Measurements from ENCODE around the gene S100A16.
"Not testable (repeated sequence)": the region's sequence is repeated elsewhere in the genome, so short reads cannot be mapped to it uniquely, and the experiment has no call there.

S100A16 gene

DNA sequence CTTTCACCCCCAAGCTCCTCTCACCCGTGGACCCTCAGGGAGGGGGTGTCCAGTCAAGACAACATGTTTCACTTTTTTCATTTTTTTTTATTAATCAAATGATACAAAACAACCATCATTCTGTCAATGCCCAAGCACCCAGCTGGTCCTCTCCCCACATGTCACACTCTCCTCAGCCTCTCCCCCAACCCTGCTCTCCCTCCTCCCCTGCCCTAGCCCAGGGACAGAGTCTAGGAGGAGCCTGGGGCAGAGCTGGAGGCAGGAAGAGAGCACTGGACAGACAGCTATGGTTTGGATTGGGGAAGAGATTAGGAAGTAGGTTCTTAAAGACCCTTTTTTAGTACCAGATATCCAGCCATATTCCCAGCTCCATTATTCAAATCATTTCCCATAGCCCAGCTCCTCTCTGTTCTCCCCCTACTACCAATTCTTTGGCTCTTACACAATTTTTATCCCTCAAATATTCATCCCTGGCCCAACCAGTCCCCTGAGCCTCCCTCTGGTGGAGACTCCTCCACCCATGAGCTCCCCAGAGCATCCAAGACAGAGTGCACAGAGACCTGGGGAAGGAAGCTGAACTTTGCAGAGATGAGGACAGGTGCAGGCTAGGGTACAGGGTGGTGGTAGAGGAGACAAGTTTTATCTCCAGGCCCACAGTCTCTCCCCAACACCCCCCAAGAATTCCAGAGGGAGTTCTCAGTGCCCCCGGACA, 1.4 kb upstream of the S100A16 start:
- DNase-seq = no peak

DNA sequence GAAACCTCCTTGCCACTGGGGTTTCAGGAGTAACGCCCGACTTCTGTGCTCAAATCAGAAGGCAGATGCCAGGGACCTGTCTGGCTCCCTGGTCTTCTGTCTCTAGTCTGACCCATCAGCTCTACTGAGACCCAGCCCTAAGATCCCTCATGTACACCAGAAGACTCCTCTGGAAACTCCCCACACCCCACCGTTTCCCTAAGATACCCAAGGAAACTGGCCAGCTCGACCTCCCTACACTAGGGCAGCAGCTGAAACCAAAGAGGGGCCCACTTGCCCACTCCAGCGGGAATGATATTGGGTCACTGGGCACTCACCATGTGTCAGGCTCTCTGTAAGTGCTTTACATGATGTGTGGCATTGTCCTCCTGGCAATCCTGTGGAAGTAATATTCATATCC, 469 bp upstream of the S100A16 start:
- DNase-seq = no peak

DNA sequence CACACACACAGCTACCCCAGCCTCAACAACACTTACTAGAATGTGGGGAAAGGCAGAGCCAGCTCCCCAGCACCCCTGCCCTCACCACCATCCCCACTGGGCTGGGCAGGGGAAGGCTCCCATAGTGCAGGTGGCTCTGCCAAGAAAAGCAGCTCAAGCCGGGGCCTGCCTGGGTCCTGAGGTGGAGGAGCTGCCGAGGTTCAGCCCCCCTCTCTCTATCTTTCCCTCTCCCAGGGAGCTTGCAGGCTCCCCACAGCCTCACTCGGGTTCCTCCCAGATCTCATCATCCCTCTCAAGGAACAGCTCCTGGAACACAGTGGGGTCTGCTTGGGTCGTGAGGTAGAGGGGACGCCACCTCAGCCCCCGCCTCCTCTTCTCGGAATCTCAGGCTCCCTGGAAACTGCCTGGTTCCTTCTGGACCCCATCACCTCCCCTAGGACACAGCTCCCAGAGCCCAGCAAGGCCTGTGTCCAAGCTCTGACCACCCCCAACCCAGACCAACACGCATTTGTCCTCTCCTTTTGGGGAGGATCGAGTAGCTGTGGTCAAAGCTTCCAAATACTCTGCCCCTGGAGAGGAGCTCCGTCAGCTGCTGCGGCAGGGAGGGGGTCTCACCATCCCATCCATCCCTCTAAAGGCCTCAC, 704 bp downstream of the S100A16 start:
- no peak for DNase-seq

DNA sequence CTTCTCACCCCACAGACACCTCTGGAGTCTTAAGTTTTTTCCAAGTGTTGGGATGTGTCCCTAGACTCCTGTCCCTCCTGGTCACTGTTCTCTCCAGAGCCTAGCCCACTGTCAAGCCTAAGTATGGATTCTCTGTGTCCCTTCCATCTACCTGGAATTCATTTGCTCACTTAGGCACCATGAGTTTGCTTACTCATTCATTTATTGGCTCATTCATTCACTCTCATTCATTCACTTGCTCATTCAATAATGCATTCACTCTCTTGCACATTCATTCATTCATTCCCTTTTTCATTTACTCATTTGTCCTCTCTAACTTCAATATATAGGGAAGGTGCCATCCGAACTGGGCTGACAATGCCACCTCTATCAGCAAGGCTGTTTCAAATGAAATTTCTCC, 1.6 kb downstream of the S100A16 start:
- no peak for DNase-seq

DNA sequence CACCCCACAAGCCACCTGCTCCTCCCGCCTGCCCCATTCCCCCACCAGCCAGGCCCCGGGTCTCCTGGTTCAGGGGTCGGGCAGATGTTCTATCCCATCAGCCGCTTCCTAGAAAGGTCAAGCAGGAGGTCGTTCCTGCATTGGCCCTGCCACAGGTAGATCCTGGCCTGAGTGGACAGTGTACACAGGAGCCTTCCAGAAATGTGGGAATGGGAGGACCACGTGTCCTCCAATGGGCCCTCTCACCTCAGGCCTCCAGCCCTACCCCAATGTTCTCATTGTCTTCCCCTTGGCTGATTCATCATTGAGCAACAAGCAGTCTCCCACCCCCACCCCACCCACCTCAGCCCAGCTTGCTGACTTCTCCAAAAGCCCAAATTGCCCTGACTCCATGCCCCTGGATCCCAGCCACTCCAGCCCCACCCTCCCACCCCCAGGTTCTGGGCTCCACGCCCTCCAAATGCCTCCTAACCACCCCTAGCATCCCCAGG, 2.1 kb downstream of the S100A16 start:
- no peak for DNase-seq

DNA sequence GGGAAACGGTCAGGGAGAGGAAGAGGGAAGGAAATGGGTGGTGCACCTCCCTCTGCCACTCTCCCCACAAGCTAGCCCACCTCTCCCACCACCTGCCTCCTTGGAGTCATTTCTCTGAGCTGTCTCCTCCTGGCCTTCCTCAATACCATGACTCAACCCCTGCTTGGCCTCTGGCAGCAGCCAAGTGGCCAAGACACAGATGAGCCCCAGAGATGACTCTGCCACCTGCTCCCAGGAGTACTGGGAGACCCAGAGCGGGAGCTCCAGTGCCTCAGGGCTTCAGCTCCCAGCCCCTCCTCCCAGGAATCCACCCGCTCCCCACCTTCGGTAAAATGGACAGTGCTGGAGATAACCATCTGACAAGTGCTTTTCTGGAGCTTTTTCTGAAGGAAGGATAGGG, 2.6 kb downstream of the S100A16 start:
- DNase-seq = no peak

DNA sequence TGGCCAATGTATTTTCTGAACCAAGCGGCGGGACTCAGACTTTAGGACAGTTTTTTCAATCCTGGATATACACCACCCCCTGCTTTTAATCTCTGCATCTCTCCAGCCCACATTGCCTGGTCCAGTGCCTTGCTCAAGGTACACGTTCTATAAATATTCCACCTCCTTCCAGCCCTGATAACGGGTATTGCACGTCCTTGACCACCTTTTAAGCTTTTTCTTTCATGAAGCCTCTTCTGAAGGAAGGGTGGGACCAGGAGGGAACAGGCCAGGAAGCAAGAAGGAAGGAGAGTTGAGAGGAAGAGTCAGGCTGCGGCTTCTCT, 3.4 kb downstream of the S100A16 start:
- DNase-seq = no peak

DNA sequence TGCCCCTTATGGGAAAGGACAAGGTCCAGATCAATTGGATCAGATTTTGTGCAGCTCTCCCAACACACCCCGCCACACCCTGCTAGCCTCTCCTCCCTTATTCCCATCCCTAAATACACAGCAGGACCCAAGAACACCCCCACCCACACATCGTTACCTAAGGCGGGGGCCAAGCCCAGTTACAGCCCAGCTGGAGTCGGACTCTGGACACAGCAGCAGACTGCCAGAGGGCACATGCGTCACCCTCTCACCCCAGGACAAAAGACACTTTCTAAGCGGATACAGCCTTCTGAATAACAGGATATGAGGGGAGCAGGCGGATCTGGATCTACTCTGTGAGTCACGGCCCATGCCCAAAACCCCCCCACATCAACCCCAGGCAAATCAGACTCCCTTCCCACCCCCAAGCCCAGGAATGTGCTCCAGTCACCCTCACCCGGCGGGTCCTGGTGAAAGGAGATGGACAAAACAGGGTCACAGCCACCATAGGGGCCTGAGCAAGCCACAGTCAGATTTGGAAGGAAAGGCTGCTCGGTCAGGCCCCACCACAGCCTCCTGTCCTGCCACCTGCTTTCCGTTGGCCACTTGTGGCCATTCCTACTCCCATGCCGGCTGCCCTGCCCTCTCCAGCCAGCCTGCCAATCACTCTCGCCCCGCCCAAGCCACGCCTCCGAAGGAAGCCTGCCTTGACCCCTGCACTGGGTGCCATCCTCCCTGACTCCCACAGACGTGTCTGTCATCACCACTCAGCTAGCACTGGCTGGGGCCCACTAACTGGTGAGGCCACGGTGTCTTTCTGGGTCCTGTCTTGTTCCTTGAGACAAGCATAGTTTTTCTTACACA, 4.0 kb downstream of the S100A16 start:
- DNase-seq = peak; percentile 76

DNA sequence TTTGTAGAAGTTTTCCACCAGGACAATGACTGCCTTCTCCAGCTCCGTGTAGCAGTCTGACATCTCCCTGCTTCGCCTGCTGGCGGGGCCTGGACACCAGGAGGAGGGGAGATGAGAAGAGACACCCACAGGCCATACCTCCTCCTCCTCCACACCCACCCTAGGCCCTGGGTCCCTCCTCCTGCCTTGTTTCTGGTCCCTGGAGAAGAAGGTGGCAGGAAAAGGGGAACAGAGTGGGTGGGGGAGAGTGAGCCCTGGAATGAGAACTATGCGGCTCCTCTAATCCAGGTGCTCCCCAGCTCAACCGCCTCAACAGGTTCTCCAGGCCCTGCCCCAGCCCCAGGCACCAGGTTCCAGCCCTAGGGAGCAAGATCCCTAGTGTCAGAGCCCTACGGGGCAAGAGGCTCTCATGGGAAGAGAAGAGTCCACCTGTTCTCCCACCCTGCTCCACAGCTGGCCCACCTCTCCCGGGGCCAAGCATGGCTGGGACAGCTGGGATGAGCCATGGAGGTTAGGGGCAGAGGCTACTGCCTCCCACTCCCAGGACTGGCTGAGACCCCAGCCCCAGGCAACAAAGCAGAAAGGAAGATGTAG, 4.8 kb downstream of the S100A16 start:
- DNase-seq = no peak

DNA sequence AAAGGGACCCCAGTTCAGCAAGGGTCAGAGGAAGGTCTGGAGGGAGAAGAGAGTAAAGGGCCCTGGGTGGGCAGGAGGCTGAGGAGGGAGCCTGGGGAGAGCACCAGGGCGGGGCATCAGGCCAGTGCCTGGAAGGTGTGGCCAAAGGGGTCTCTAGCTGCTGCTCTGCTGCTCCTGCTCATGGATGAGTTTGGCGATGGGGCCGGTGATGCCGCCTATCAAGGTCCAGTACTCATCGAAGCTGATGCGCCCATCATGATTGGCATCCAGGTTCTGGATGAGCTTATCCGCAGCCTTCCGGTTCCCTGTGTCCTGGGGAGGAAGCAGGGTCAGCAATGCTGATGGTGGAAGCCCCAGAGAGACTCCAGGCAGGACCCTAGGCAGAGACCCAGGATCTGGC, 5.6 kb downstream of the S100A16 start:
- DNase-seq = no peak

DNA sequence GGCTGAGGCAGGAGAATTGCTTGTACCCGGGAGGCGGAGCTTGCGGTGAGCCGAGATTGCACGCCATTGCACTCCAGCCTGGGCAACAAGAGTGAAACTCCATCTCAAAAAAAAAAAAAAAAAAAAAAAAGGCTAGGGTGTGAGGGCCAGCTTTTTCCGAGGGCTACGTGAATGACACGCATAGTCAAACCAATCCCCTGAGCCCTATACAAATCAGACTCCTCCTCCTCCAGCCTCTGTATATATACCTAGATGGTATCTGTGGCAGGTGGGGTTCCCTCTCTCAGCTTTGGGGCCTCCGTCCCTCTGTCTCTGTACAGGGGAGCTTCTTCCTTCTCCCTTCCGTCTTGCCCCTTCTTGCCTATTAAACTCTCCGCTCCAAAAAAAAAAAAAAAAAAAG, 6.7 kb downstream of the S100A16 start:
- no peak for DNase-seq

DNA sequence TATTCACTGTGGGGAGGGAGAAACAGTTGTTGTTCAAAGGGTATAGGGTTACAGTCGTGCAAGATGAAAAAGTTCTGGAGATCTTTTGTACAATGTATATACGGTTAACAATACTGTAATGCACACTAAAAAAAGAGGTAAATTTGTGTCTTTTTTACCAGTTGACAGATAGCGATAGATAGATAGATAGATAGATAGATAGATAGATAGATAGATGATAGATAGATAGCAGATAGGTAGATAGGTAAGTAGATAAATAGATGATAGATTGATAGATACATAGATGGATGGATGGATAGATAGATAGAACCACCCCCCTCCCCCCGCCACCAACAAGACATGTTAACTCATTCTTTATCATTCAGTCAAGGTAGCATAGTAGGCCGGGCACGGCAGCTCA, 10.2 kb downstream of the S100A16 start:
- DNase-seq = no peak

DNA sequence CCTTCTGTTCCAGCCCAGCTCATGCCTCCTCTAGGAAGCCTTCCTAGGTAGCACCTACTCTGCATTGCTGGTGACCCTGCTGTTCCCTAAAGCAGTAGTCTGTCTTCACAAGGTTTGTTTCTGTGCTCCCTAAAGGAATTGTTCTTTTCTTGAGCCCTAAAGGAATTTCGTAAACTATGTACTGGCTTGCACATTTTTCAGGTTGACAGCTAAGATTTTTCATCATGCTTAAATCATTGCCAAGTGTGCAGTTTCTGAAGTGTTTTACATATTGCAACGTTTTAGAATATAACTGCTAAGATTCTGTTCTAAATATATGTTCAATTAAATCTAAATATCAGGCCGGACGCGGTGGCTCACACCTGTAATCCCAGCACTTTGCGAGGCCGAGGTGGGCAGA, 13.1 kb downstream of the S100A16 start:
- no peak for DNase-seq

DNA sequence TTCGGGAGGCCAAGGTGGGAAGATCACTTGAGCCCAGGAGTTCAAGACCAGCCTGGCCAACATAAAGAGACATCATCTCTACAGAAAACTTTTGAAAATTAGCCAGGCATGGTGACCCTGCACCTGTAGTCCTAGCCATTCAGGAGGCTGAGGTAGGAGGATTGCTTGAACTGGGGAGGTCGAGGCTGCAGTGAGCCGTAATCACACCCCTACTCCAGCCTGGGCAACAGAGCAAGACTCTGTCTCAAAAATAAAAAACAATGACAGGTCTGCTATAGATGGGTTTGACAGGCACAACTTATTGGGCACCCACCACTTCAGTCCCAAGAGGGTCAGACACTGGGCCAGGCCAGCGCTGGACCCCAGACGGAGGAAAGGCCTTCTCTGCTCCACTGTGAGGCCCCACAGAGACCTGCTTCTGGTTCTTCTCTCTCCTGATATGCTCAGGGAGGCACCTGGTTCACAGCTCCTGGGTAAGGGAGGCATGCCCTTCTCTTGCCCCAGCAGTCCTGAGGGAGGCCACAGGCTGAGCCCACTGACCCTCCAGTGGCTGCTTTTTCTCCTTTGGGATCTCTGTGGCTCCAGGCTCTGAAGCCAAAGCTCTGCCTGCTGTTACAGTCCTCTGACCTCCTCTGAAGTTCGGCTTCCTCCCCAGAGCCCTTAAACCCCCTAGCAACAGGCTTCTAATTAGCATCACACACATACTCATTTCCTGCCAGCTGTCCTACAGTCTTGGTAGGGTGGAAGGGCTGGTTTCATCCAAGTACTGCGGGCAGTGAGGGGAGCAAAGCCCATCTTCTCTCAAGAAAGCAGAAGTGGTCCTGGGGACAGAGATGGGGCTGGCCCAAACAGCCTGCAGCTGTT, 14.4 kb downstream of the S100A16 start:
- peak; percentile 86 for DNase-seq

DNA sequence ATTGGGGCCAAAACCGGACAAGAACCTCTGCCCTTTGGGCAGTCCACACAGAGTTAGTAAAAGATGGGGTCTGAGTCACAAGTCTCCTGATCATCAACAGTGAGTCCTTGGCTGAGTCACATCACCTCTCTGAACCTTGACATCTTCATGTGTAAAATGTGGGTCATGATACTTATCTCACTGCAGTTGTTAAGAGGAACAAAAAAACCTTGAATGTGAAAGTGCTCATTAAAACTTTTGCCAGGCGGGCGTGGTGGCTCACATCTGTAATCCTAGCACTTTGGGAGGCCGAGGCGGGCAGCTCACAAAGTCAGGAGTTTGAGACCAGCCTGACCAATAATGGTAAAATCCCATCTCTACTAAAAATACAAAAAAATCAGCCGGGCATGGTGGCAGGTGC, 15.7 kb downstream of the S100A16 start:
- DNase-seq = no peak

DNA sequence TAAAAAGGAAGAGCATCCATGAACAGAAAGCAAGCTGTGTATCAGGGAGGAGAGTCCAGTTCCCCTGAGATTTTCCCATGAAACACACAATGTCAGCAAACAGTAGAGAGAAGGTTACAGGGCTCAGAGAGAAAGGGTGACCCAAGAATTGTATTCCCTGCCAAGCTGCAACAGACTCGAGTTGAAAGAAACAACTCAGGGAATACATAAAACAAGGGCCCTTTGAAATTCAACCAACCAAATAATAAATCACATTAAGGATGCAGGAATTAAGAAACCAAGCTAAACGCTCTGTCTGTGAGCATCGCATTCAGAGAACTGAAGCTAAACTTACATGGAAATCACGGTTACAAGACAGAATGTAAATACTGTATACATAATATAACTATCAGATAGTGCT, 20.2 kb downstream of the S100A16 start:
- DNase-seq = no peak

DNA sequence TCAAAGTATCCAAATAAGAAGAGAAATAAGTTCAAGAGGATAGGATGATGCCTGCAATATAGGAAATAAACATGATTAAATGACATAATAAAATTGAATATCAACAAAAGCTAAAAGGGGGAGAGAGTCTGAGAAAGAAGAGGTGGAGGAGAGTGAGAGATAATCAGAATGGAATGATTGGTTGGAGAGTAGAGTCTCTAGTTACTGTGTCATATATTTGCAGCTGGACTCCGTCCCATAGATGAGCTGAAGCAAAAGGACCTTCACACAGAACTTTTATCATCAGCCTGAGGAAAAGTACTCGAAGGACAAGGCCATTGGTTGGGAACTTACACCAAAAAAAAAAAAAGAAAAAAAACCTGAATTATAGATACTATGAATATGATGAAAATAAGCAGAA, 24.5 kb downstream of the S100A16 start:
- DNase-seq = no peak

DNA sequence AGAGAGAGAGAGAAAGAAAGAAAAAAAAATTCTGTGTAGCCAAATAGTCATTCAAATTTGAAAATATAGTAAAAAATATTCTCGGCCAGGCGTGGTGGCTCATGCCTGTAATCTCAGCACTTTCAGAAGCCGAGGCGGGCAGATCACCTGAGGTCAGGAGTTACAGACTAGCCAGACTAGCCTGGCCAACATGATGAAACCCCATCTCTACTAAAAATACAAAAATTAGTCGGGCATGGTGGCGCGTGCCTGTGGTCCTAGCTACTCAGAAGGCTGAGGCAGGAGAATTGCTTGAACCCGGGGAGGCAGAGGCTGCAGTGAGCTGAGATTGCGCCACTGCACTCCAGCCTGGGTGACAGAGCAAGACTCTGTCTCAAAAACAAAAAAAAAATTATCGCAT, 24.9 kb downstream of the S100A16 start:
- not testable (repeated sequence) for DNase-seq

DNA sequence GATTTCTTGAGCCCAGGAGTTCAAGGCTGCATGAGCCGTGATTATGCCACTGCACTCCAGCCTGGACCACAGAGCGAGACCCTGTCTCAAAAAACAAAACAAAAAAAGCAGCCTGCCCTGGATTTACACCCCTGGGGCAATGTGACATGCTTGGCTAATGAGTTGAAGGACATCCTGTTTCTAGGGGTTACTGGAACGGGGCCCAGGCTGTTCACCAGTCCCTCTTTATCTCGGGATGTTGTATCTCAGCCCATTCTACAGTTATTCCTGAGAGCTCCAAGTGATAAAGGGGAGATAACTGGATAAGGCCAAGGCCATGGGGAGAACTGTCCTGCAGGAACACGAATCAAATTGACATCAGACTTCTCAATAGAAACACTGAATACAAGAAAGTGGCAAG, 25.6 kb downstream of the S100A16 start:
- no peak for DNase-seq

DNA sequence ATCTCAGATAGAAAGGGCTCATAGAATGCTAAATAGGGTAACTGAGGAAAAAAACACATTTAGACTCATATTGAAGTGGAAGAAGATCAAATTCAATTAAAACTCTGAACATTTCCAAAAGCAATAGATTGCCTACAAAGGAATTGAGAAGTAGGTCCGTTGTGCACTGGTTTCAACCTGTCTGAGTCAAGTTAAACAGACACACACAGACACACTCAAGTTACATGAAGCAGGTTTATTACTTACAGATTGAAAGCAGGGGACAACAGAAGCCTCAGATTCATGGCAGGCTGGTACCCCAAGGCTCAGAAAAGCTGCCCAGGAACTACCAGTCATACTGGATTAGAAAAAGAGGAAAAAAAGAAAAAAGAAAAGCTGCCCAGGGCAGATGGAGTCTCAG, 26.6 kb downstream of the S100A16 start:
- no peak for DNase-seq

DNA sequence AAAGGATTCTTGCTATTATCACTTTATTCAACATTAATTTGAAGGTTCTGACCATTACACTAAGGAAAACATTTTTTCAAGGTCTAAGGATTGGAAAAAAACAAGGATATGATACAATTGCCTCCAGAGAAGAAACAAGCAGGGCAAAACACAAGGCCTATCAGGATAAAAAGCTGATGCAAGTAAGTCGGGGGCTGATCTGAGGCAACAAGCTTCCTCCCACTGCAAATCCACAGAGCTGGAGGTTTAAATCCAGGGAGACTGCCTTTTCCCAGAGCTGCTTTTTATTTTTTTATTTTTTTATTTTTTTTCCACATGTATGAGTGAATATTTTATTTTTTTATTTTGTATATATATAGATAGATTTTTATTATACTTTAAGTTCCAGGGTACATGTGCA, 27.9 kb downstream of the S100A16 start:
- no peak for DNase-seq

DNA sequence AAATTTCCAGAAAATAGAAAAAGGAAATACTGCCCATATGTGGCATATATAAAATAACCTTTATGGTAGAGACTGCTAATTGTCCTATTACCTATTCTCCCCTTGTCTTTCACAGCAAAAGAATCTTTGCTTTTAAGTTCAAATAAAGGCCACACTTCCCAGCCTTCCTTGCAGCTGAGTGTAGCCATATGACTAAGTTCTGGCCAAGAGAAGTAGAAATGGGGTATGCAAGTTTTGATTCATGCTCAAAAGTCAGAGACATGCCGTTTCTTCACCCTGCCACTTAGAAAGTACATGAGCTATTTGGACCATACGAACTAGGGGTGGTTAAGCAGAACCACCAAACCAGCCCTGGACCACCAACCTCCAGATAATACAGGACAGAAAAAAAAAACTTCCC, 29.0 kb downstream of the S100A16 start:
- no peak for DNase-seq

DNA sequence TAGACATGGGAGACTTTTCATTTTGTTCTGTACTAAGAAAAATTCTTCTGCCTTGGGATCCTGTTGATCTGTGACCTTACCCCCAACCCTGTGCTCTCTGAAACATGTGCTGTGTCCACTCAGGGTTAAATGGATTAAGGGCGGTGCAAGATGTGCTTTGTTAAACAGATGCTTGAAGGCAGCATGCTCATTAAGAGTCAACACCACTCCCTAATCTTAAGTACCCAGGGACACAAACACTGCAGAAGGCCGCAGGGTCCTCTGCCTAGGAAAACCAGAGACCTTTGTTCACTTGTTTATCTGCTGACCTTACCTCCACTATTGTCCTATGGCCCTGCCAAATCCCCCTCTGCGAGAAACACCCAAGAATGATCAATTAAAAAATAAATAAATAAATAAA, 29.4 kb downstream of the S100A16 start:
- not testable (repeated sequence) for DNase-seq
